Activated T-helper 17 cell treated with anti-CD3 and anti-CD28 coated beads, Interleukin-2, amount 50 U/mL, for 72 hours (primary cell): ENCODE data around the gene ZNF235. TPM values are rescaled to one million over a fixed set of nuclear protein-coding genes. Genes with fewer than 3 reads are reported as not detected.

Source experiments
- total RNA-seq, 2 donors: library from RNA; stranded (reverse); gene quantifications; one replicate each; pipeline ENCODE4 v1.2.3, GENCODE V29; 2022

The ZNF235 gene
- total RNA-seq, 2 donors from 2014 or later, result 3.6 to 4.2 TPM

Other genes with a start within 250 kb of the ZNF235 start
- 1 to 10 TPM; 1.2 to 3.6 TPM for gene ZNF284, start 232.9 kb downstream of the ZNF235 start, total RNA-seq
- gene ZNF224, start 210.7 kb downstream of the ZNF235 start, total RNA-seq, result 10 to 100 TPM; 17.5 to 29.5 TPM
- gene ZNF225, start 191.6 kb downstream of the ZNF235 start, total RNA-seq, result 1 to 10 TPM; 1.5 to 3.5 TPM
- 10 to 100 TPM in 1 of 2 donors, 1 to 10 TPM in 1; 4.9 to 10.9 TPM for gene ZNF234, start 163.5 kb downstream of the ZNF235 start, total RNA-seq
- 10 to 100 TPM in 1 of 2 donors, 1 to 10 TPM in 1; 9.2 to 14.5 TPM for gene ZNF226, start 139.9 kb downstream of the ZNF235 start, total RNA-seq
- 10 to 100 TPM; 16.7 to 25.7 TPM for gene ZNF227, start 92.5 kb downstream of the ZNF235 start, total RNA-seq
- under 1 TPM in 1 of 2 donors, not detected in 1; 0.19 TPM for gene ZNF233, start 45.1 kb downstream of the ZNF235 start, total RNA-seq
- gene ZNF112, start 51.7 kb upstream of the ZNF235 start, total RNA-seq, result not detected
- gene ZNF285, start 96.6 kb upstream of the ZNF235 start, total RNA-seq, result 1 to 10 TPM in 1 of 2 donors, not detected in 1; 1.9 TPM
- gene ZNF229, start 143.4 kb upstream of the ZNF235 start, total RNA-seq, result under 1 TPM; 0.05 to 0.09 TPM
- 10 to 100 TPM in 1 of 2 donors, 1 to 10 TPM in 1; 9.9 to 10.9 TPM for gene ZNF180, start 195.5 kb upstream of the ZNF235 start, total RNA-seq
- not detected for gene CEACAM20, start 224.7 kb upstream of the ZNF235 start, total RNA-seq